Measurements from ENCODE around the gene NT5DC3. TPM values are rescaled to one million over a fixed set of nuclear protein-coding genes. Genes with fewer than 3 reads are reported as not detected.

The NT5DC3 gene
- 1.2 TPM for polyA plus RNA-seq (2013)

GRCh38 chr12:103840876-103841689 lies at the start of gene NT5DC3:
TSS of gene NT5DC3 (minus strand) at chr12:103841234. CDS start at chr12:103841156, 78 bp downstream.
- ChIA-PET CTCF (interaction anchor here (0.5 to 1.9 kb wide), 5 partner anchors 9 to 70 kb away, joined by 3 to 7 read pairs (median 4); no protein-coding TSS in a partner anchor), POLR2A (interaction anchor here (1.8 kb wide), 1 partner anchor 89 kb away, joined by 6 read pairs; the partner anchor contains the start of gene HSP90B1)
- Histone ChIP-seq H3K27ac (ENCODE audit: insufficient read depth in 1 of 2, low read depth in 1 of 2, low read length in 2 of 2, poor library complexity in 1 of 2, severe bottlenecking in 2 of 2) (peak within 1 kb of the TSS in 1 of 2 experiments; percentile 49), H3K4me1 (ENCODE audit: control extremely low read depth in 1 of 4, control insufficient read depth in 4 of 4, insufficient read depth in 4 of 4, low read length in 3 of 4) (peaks cover 3 to 29% (median 22%) of the 10 kb centered on the region in 4 experiments), H3K4me3 (ENCODE audit: control insufficient read depth in 1 of 7, extremely low read depth in 1 of 7, insufficient read depth in 4 of 7, low read depth in 2 of 7, low read length in 6 of 7) (peak within 1 kb of the TSS; percentile 28 to 83 (median 77)), H3K36me3 (ENCODE audit: control insufficient read depth in 4 of 4, insufficient read depth in 4 of 4, low read length in 3 of 4) (no peaks in the 10 kb centered on the region), H3K9me3 (ENCODE audit: control extremely low read depth in 1 of 5, control insufficient read depth in 4 of 5, insufficient read depth in 2 of 5, low read depth in 1 of 5, low read length in 4 of 5) (no peaks in the 10 kb centered on the region), H3K27me3 (replicated peaks in 2 of 5; ENCODE audit: control insufficient read depth in 4 of 5, insufficient read depth in 5 of 5, low read length in 4 of 5) (peaks cover 0 to 15% (median 4%) of the 10 kb centered on the region in 5 experiments)
- DNase-seq, result peak; percentile 84 to 91 (median 89)
- 0% methylated on average over 48 of the region's 86 CpGs for WGBS (ENCODE audit: insufficient coverage)

- ChIA-PET CTCF (interaction anchor here (0.7 to 3.3 kb wide), 4 partner anchors 37 to 221 kb away, joined by 3 to 11 read pairs (median 4); no protein-coding TSS in a partner anchor), POLR2A (interaction anchor here (0.8 kb wide), 1 partner anchor 42 kb away, joined by 3 read pairs; the partner anchor contains the start of gene HSP90B1)
- Histone ChIP-seq H3K27me3 (replicated peaks in 2 of 5; ENCODE audit: control insufficient read depth in 4 of 5, insufficient read depth in 5 of 5, low read length in 4 of 5) (no peaks in the 10 kb centered on the region), H3K36me3 (ENCODE audit: control insufficient read depth in 4 of 4, insufficient read depth in 4 of 4, low read length in 3 of 4) (no peaks in the 10 kb centered on the region), H3K27ac (ENCODE audit: insufficient read depth in 1 of 2, low read depth in 1 of 2, low read length in 2 of 2, poor library complexity in 1 of 2, severe bottlenecking in 2 of 2) (no peak overlapping the region), H3K4me3 (ENCODE audit: control insufficient read depth in 1 of 7, extremely low read depth in 1 of 7, insufficient read depth in 4 of 7, low read depth in 2 of 7, low read length in 6 of 7) (no peak overlapping the region), H3K4me1 (ENCODE audit: control extremely low read depth in 1 of 4, control insufficient read depth in 4 of 4, insufficient read depth in 4 of 4, low read length in 3 of 4) (peaks cover 0 to 6% (median under 1%) of the 10 kb centered on the region in 4 experiments), H3K9me3 (ENCODE audit: control extremely low read depth in 1 of 5, control insufficient read depth in 4 of 5, insufficient read depth in 2 of 5, low read depth in 1 of 5, low read length in 4 of 5) (no peaks in the 10 kb centered on the region)
- WGBS (ENCODE audit: insufficient coverage), result no CpG with 5 or more reads among the region's 1 CpG
- no peak for DNase-seq
Observed at GRCh38 chr12:103887738-103888137, 46.7 kb upstream of the NT5DC3 start.

DNA sequence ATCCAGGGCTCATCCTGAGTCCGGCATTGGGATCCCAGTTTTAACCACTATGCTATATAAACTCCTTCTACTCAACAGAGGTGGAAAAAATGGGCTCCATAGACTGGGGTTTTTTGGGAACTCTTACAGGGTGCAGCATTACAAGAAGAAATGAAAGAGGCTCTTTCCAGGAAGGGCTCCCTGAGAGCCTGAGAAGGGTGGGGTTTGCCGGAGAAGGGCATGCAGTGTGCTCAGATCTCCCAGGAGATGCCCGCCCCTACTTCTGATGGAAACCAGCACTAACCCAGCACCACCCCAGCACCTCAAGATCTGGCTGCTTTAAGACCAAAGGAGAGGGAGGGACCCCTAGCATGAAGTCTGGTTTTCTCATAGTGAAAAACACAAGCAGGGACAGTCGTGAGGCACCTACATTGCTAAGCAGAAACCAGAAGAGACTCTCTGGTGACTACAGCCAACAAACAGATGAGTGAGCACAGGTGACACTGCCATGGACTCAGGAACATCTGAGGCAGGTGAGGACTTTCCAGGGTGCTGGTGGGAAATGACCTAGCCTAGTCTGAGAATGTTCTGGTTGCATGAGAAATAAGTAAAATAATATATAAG lies 45.3 kb upstream of the NT5DC3 start:
- ChIA-PET CTCF (interaction anchor here (3.3 kb wide), 1 partner anchor 223 kb away, joined by 11 read pairs; no protein-coding TSS in a partner anchor), POLR2A (no interaction called here)
- WGBS (ENCODE audit: insufficient coverage), result 61% methylated on average over 3 of the region's 4 CpGs
- Histone ChIP-seq H3K27ac (ENCODE audit: insufficient read depth in 1 of 2, low read depth in 1 of 2, low read length in 2 of 2, poor library complexity in 1 of 2, severe bottlenecking in 2 of 2) (no peak overlapping the region), H3K4me3 (ENCODE audit: control insufficient read depth in 1 of 7, extremely low read depth in 1 of 7, insufficient read depth in 4 of 7, low read depth in 2 of 7, low read length in 6 of 7) (no peak overlapping the region), H3K27me3 (replicated peaks in 2 of 5; ENCODE audit: control insufficient read depth in 4 of 5, insufficient read depth in 5 of 5, low read length in 4 of 5) (no peaks in the 10 kb centered on the region), H3K4me1 (ENCODE audit: control extremely low read depth in 1 of 4, control insufficient read depth in 4 of 4, insufficient read depth in 4 of 4, low read length in 3 of 4) (peaks cover 2 to 10% (median 3%) of the 10 kb centered on the region in 4 experiments), H3K9me3 (ENCODE audit: control extremely low read depth in 1 of 5, control insufficient read depth in 4 of 5, insufficient read depth in 2 of 5, low read depth in 1 of 5, low read length in 4 of 5) (no peaks in the 10 kb centered on the region), H3K36me3 (ENCODE audit: control insufficient read depth in 4 of 4, insufficient read depth in 4 of 4, low read length in 3 of 4) (no peaks in the 10 kb centered on the region)
- DNase-seq, result no peak

- H3K27ac ChIP-seq (ENCODE audit: insufficient read depth in 1 of 2, low read depth in 1 of 2, low read length in 2 of 2, poor library complexity in 1 of 2, severe bottlenecking in 2 of 2), result no peak overlapping the region
- H3K9me3 ChIP-seq (ENCODE audit: control extremely low read depth in 1 of 5, control insufficient read depth in 4 of 5, insufficient read depth in 2 of 5, low read depth in 1 of 5, low read length in 4 of 5), result no peaks in the 10 kb centered on the region
- H3K4me1 ChIP-seq (ENCODE audit: control extremely low read depth in 1 of 4, control insufficient read depth in 4 of 4, insufficient read depth in 4 of 4, low read length in 3 of 4), result peaks cover 9 to 30% (median 20%) of the 10 kb centered on the region in 4 experiments
- ChIA-PET CTCF (interaction anchor here (0.6 to 3.6 kb wide), 10 partner anchors 16 to 226 kb away, joined by 3 to 37 read pairs (median 4); partner anchors contain the start of gene HSP90B1), POLR2A (interaction anchor here (0.6 to 0.7 kb wide), 3 partner anchors 52 to 411 kb away, joined by 3 to 9 read pairs (median 4); partner anchors contain the start of gene TDG)
- WGBS (ENCODE audit: insufficient coverage), result 0% methylated on average over 1 of the region's 4 CpGs
- DNase-seq, result peak; percentile 81 to 91 (median 90)
- no peaks in the 10 kb centered on the region for H3K27me3 ChIP-seq (replicated peaks in 2 of 5; ENCODE audit: control insufficient read depth in 4 of 5, insufficient read depth in 5 of 5, low read length in 4 of 5)
- peak overlapping the region in 1 of 7 experiments; percentile 17 for H3K4me3 ChIP-seq (ENCODE audit: control insufficient read depth in 1 of 7, extremely low read depth in 1 of 7, insufficient read depth in 4 of 7, low read depth in 2 of 7, low read length in 6 of 7)
- no peaks in the 10 kb centered on the region for H3K36me3 ChIP-seq (ENCODE audit: control insufficient read depth in 4 of 4, insufficient read depth in 4 of 4, low read length in 3 of 4)
Observed at GRCh38 chr12:103884316-103884715, 43.3 kb upstream of the NT5DC3 start.

DNA sequence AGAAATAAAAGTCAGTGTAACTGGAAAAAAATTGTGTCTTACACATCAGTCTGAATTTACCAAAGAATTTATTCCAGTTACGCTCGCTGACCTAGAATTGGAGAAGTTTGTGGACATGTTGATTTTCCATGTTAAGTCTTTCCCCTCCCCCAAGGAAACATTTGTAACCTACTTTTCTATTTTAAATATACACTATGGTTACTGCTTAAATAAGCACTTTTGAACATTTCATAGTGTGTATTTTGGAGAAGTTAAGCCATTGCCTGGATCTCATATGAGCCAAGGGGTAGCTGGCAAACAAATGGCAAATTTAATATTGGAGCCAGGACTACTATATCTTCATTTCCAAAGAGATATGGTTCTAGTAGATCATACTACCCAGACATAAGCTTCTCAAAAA lies 42.9 kb upstream of the NT5DC3 start:
- Histone ChIP-seq H3K27me3 (replicated peaks in 2 of 5; ENCODE audit: control insufficient read depth in 4 of 5, insufficient read depth in 5 of 5, low read length in 4 of 5) (no peaks in the 10 kb centered on the region), H3K9me3 (ENCODE audit: control extremely low read depth in 1 of 5, control insufficient read depth in 4 of 5, insufficient read depth in 2 of 5, low read depth in 1 of 5, low read length in 4 of 5) (no peaks in the 10 kb centered on the region), H3K36me3 (ENCODE audit: control insufficient read depth in 4 of 4, insufficient read depth in 4 of 4, low read length in 3 of 4) (no peaks in the 10 kb centered on the region), H3K27ac (ENCODE audit: insufficient read depth in 1 of 2, low read depth in 1 of 2, low read length in 2 of 2, poor library complexity in 1 of 2, severe bottlenecking in 2 of 2) (no peak overlapping the region), H3K4me1 (ENCODE audit: control extremely low read depth in 1 of 4, control insufficient read depth in 4 of 4, insufficient read depth in 4 of 4, low read length in 3 of 4) (peaks cover 9 to 31% (median 20%) of the 10 kb centered on the region in 4 experiments), H3K4me3 (ENCODE audit: control insufficient read depth in 1 of 7, extremely low read depth in 1 of 7, insufficient read depth in 4 of 7, low read depth in 2 of 7, low read length in 6 of 7) (no peak overlapping the region)
- CTCF ChIA-PET, result interaction anchor here (0.6 to 3.6 kb wide), 10 partner anchors 16 to 227 kb away, joined by 3 to 37 read pairs (median 4); partner anchors contain the start of gene HSP90B1
- WGBS (ENCODE audit: insufficient coverage), result no CpG with 5 or more reads among the region's 2 CpGs
- POLR2A ChIA-PET, result interaction anchor here (0.6 to 0.7 kb wide), 3 partner anchors 53 to 410 kb away, joined by 3 to 9 read pairs (median 4); partner anchors contain the start of gene TDG
- no peak for DNase-seq

DNA sequence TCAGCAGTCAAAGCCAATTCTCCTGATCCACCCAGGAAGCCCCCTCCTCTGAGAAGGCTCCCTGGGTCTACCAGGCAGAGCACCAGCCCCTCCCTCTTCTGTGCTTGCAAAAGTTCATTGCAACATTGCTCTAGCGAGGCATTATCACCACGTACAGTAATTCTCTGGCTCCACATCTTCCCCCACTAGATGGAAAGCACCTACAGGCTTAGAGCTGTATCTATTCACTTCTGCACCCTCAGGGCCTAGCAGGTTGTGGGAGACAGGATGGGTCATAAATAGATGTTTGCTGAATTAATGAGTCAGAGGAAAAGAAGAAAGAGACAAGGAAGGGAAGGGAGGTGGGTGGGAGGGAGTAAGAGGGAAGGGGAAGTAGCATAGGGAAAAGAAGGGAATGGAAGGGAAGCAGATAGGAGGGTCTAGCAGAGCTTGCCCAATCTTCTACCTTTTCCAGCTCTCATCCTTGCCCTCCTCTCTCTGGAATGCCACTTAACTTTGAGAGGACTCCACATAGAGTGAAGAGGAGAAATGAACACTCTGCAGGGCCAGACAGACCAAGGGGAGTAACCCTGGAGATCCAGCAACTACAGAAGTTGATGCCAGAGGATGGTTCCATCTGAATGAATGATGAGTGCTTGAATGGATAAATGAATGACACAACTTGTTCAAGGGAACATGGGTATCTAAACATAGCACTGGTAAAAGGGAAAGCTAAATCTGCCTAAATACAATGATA lies 42.0 kb upstream of the NT5DC3 start:
- Histone ChIP-seq H3K27me3 (replicated peaks in 2 of 5; ENCODE audit: control insufficient read depth in 4 of 5, insufficient read depth in 5 of 5, low read length in 4 of 5) (no peaks in the 10 kb centered on the region), H3K9me3 (ENCODE audit: control extremely low read depth in 1 of 5, control insufficient read depth in 4 of 5, insufficient read depth in 2 of 5, low read depth in 1 of 5, low read length in 4 of 5) (no peaks in the 10 kb centered on the region), H3K27ac (ENCODE audit: insufficient read depth in 1 of 2, low read depth in 1 of 2, low read length in 2 of 2, poor library complexity in 1 of 2, severe bottlenecking in 2 of 2) (no peak overlapping the region), H3K36me3 (ENCODE audit: control insufficient read depth in 4 of 4, insufficient read depth in 4 of 4, low read length in 3 of 4) (no peaks in the 10 kb centered on the region), H3K4me3 (ENCODE audit: control insufficient read depth in 1 of 7, extremely low read depth in 1 of 7, insufficient read depth in 4 of 7, low read depth in 2 of 7, low read length in 6 of 7) (no peak overlapping the region), H3K4me1 (ENCODE audit: control extremely low read depth in 1 of 4, control insufficient read depth in 4 of 4, insufficient read depth in 4 of 4, low read length in 3 of 4) (peaks cover 9 to 37% (median 20%) of the 10 kb centered on the region in 4 experiments)
- 100% methylated on average over 1 of the region's 2 CpGs for WGBS (ENCODE audit: insufficient coverage)
- POLR2A ChIA-PET, result no interaction called here
- peak in 2 of 3 donors; percentile 14 to 19 for DNase-seq
- CTCF ChIA-PET, result interaction anchor here (1.0 to 3.6 kb wide), 5 partner anchors 39 to 228 kb away, joined by 3 to 37 read pairs (median 9); no protein-coding TSS in a partner anchor
